Fibroblast of the aortic adventitia (primary cell): ENCODE measurements around the gene FMN1. TPM values are rescaled to one million over a fixed set of nuclear protein-coding genes. Genes with fewer than 3 reads are reported as not detected.

Experiments used
- DNase-seq: peaks from one replicate; pipeline ENCODE4 v3.0.0-alpha.2; 2010; ENCODE audit warnings: low read depth
- H3K4me3 ChIP-seq: 2 replicates; pipeline ENCODE4 v1.5.1; 2011; ENCODE audit warnings: low read depth, mild to moderate bottlenecking, control low read depth, low read length, moderate library complexity
- total RNA-seq: library from RNA; depleted of rRNA; stranded (reverse); fragments of >200 nt; gene quantifications from 2 replicates; pipeline ENCODE4 v1.2.3, GENCODE V29; 2012; ENCODE audit warnings: low replicate concordance
- TF ChIP-seq, protein P1 (sequence below): IDR thresholded peaks from 2 replicates; pipeline ENCODE4 v1.5.1; 2011; ENCODE audit warnings: mild to moderate bottlenecking, low read length, control low read depth, inconsistent platforms; ENCODE audit not compliant: insufficient read depth

Gene FMN1
- total RNA-seq, 1 donor: 1.1 TPM

GRCh38 chr15:33089878-33090757, 104.4 kb downstream of the FMN1 start:
- TF ChIP-seq, protein P1, sequence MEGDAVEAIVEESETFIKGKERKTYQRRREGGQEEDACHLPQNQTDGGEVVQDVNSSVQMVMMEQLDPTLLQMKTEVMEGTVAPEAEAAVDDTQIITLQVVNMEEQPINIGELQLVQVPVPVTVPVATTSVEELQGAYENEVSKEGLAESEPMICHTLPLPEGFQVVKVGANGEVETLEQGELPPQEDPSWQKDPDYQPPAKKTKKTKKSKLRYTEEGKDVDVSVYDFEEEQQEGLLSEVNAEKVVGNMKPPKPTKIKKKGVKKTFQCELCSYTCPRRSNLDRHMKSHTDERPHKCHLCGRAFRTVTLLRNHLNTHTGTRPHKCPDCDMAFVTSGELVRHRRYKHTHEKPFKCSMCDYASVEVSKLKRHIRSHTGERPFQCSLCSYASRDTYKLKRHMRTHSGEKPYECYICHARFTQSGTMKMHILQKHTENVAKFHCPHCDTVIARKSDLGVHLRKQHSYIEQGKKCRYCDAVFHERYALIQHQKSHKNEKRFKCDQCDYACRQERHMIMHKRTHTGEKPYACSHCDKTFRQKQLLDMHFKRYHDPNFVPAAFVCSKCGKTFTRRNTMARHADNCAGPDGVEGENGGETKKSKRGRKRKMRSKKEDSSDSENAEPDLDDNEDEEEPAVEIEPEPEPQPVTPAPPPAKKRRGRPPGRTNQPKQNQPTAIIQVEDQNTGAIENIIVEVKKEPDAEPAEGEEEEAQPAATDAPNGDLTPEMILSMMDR: no peak
- H3K4me3 ChIP-seq: no peak overlapping the region
- DNase-seq: peak; percentile 57

GRCh38 chr15:33089165-33089877, 105.2 kb downstream of the FMN1 start:
- no peak for DNase-seq
- TF ChIP-seq, protein P1: no peak
- no peak overlapping the region for H3K4me3 ChIP-seq

DNA sequence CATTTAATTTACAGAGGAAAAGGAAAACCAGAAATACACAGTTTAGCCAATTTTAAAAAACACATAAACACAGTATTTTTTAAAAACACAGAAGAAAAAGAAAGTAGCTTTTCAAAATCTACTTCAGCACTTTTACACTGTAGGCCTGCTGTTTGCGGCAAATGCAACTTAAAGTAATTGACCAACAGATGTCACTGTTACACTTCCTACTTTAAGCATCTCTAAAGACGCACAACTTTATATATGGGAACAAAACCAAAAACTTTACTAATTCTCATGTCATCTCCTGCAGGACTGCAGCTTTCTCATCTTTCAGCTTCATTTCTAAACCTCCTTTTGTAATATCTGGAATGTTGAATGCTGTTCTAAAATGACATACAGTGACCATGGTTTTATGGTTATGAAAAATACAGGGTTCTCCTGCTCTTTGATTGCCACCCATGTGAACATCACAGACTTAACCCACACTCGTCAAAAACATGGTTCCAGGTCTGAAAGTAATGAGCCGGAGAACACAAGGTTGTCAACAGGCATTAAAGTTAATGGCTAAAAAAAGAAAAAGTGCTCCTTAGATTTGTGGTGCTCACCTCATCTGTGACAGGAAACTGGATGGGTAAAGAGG, 107.9 kb downstream of the FMN1 start:
- TF ChIP-seq, protein P1: peak; percentile 67
- peak; percentile 88 for DNase-seq
- no peak overlapping the region for H3K4me3 ChIP-seq

GRCh38 chr15:33084661-33085060, 109.9 kb downstream of the FMN1 start:
- no peak for DNase-seq
- TF ChIP-seq, protein P1: no peak

DNA sequence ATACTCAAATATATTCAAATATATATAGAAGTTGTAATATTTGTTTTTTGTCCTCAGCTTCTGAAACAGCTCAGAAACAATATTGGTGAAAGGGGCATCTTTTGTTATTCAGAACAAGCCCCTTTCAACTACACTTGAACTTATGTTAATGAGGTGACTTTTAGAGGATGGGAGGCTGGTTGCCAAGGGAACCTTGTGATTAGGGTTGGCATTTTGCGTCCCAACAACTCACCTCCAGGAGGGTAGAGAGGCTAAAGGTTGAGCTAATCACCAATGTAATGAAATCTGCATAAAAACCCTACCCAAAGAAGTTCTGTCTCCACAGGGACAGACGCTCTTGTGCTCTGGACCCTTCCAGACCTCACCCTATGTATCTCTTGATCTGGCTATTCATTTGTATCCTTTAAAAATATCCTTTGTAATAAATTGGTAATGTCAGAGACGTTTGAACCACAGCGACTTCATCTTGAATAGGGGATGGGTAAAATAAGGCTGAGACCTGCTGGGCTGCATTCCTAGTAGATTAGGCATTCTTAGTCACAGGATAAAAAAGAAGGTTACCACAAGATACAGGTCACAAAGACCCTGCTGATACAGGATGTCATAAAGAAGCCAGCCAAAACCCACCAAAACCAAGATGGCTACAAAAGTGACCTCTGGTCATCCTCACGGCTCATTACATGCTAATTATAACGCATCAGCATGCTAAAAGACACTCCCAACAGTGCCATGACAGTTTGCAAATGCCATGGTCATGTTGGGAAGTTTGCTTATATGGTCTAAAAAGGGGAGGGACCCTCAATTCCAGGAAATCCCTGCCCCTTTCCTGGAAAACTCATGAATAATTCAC, 111.1 kb downstream of the FMN1 start:
- TF ChIP-seq, protein P1: no peak
- DNase-seq: no peak
- H3K4me3 ChIP-seq: no peak overlapping the region

More at GRCh38 chr15:33084661-33085060, 109.9 kb downstream of the FMN1 start:
- no peak overlapping the region for H3K4me3 ChIP-seq

- no peak overlapping the region for H3K4me3 ChIP-seq
- TF ChIP-seq, protein P1: no peak
- DNase-seq: no peak
Observed at GRCh38 chr15:33080006-33080405, 114.5 kb downstream of the FMN1 start.
